ENCODE measurements around the gene ZEB2.

DNA sequence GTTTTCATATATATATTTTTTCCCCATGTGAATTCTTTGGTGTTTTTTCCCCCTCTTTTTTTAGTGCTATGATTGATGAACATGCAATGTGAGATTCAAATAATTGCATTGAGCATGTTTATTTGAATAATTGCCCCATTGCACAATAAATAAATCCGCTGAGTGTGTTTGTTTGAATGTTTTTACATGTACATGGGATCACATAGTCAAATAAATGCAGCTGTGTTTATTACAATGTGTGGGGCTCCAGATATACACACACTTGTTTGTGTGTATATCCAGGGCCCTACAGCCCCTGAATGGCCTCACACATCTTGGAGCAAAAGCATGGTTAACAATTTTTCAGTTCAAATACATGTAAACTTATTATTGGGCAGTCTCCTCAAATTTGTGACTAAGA lies 134.5 kb downstream of the ZEB2 start:
- TF ChIP-seq, protein P1, sequence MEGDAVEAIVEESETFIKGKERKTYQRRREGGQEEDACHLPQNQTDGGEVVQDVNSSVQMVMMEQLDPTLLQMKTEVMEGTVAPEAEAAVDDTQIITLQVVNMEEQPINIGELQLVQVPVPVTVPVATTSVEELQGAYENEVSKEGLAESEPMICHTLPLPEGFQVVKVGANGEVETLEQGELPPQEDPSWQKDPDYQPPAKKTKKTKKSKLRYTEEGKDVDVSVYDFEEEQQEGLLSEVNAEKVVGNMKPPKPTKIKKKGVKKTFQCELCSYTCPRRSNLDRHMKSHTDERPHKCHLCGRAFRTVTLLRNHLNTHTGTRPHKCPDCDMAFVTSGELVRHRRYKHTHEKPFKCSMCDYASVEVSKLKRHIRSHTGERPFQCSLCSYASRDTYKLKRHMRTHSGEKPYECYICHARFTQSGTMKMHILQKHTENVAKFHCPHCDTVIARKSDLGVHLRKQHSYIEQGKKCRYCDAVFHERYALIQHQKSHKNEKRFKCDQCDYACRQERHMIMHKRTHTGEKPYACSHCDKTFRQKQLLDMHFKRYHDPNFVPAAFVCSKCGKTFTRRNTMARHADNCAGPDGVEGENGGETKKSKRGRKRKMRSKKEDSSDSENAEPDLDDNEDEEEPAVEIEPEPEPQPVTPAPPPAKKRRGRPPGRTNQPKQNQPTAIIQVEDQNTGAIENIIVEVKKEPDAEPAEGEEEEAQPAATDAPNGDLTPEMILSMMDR (conservative IDR thresholded peaks at IDR 0.05; ENCODE audit: low read length), result no peak
- no peak for TF ChIP-seq EZH2phosphoT487 (IDR thresholded peaks at IDR 0.05; ENCODE audit: borderline replicate concordance, low read depth, low read length)

Measured in OCI-LY7 (cell line).